Stimulated activated CD4-positive, alpha-beta T cell treated with anti-CD3 and anti-CD28 coated beads, Interleukin-12 subunit alpha, Interleukin-12 subunit beta, amount 100 ng/mL, for 24 hours (primary cell): ENCODE data around the gene NELFCD.
"Not testable (repeated sequence)": the region's sequence is repeated elsewhere in the genome, so short reads cannot be mapped to it uniquely, and the experiment has no call there.

Experiments
- DNase-seq, 2 experiments: peaks; one replicate each; pipeline ENCODE4 v3.0.0-alpha.2; 2020; ENCODE audit warnings: low read depth in 2 of 2

NELFCD gene

GRCh38 chr20:58980711-58981627 is at the start of gene NELFCD:
Gene NELFCD (plus strand): TSS chr20:58981256. CDS start chr20:58981310, 54 bp downstream.
- peak; percentile 73 to 87 for DNase-seq

- DNase-seq, result no peak
These were observed 48.9 kb upstream of the NELFCD start for GRCh38 chr20:58932170-58932569.

- no peak for DNase-seq
These were observed 43.0 kb upstream of the NELFCD start for GRCh38 chr20:58938078-58938477.

GRCh38 chr20:58938541-58938940 is 42.5 kb upstream of the NELFCD start:
- DNase-seq, result no peak

GRCh38 chr20:58941471-58941870 is 39.6 kb upstream of the NELFCD start:
- no peak for DNase-seq

GRCh38 chr20:58942549-58942948 is 38.5 kb upstream of the NELFCD start:
- no peak for DNase-seq

GRCh38 chr20:58944610-58945009 is 36.4 kb upstream of the NELFCD start:
- DNase-seq, result no peak

GRCh38 chr20:58945965-58946631 is 35.0 kb upstream of the NELFCD start:
- DNase-seq, result no peak

- not testable (repeated sequence) for DNase-seq
These were observed 33.2 kb upstream of the NELFCD start for GRCh38 chr20:58947797-58948388.

- no peak for DNase-seq
These were observed 30.5 kb upstream of the NELFCD start for GRCh38 chr20:58950603-58951002.

GRCh38 chr20:58953050-58953449 is 28.0 kb upstream of the NELFCD start:
- no peak for DNase-seq

GRCh38 chr20:58956078-58956477 is 25.0 kb upstream of the NELFCD start:
- DNase-seq, result no peak

GRCh38 chr20:58959652-58960051 is 21.4 kb upstream of the NELFCD start:
- DNase-seq, result no peak

- no peak for DNase-seq
These were observed 17.9 kb upstream of the NELFCD start for GRCh38 chr20:58963060-58963584.

GRCh38 chr20:58963922-58964321 is 17.1 kb upstream of the NELFCD start:
- DNase-seq, result not testable (repeated sequence)

GRCh38 chr20:58965270-58966064 is 15.6 kb upstream of the NELFCD start:
- no peak for DNase-seq

GRCh38 chr20:58967652-58968429 is 13.2 kb upstream of the NELFCD start:
- DNase-seq, result no peak

GRCh38 chr20:58969439-58969838 is 11.6 kb upstream of the NELFCD start:
- DNase-seq, result no peak

GRCh38 chr20:58970146-58970545 is 10.9 kb upstream of the NELFCD start:
- DNase-seq, result no peak

- DNase-seq, result no peak
These were observed 9.6 kb upstream of the NELFCD start for GRCh38 chr20:58971429-58971828.

GRCh38 chr20:58973179-58973578 is 7.9 kb upstream of the NELFCD start:
- no peak for DNase-seq
